HG02623 (cell line): ENCODE data around the gene TMC8.
"Not testable (repeated sequence)": the region's sequence is repeated elsewhere in the genome, so short reads cannot be mapped to it uniquely, and the experiment has no call there.

Experiments
- ATAC-seq: cut with Tn5 transposase; IDR thresholded peaks from one replicate; pipeline ENCODE4 v1.9.1; 2021; ENCODE audit warnings: moderate library complexity; ENCODE audit not compliant: unreplicated experiment

Gene TMC8

GRCh38 chr17:78110363-78111015 is 20.1 kb upstream of the TMC8 start:
- ATAC-seq, result no peak

GRCh38 chr17:78111016-78111726 is 19.4 kb upstream of the TMC8 start:
- ATAC-seq, result no peak

- ATAC-seq, result no peak
Observed at GRCh38 chr17:78111727-78112517, 18.6 kb upstream of the TMC8 start.

GRCh38 chr17:78112518-78113471 is 17.8 kb upstream of the TMC8 start:
- no peak for ATAC-seq

- ATAC-seq, result no peak
Observed at GRCh38 chr17:78113804-78114785, 16.5 kb upstream of the TMC8 start.

GRCh38 chr17:78114831-78115723 is 15.5 kb upstream of the TMC8 start:
- ATAC-seq, result no peak

GRCh38 chr17:78115803-78116202 is 14.8 kb upstream of the TMC8 start:
- not testable (repeated sequence) for ATAC-seq

GRCh38 chr17:78116411-78116810 is 14.2 kb upstream of the TMC8 start:
- no peak for ATAC-seq

- no peak for ATAC-seq
Observed at GRCh38 chr17:78117027-78117981, 13.3 kb upstream of the TMC8 start.

GRCh38 chr17:78118801-78119241 is 11.8 kb upstream of the TMC8 start:
- ATAC-seq, result no peak

- no peak for ATAC-seq
Observed at GRCh38 chr17:78120537-78120936, 10.0 kb upstream of the TMC8 start.

GRCh38 chr17:78120971-78121800 is 9.4 kb upstream of the TMC8 start:
- ATAC-seq, result no peak

GRCh38 chr17:78121801-78122215 is 8.8 kb upstream of the TMC8 start:
- ATAC-seq, result no peak

- no peak for ATAC-seq
Observed at GRCh38 chr17:78122216-78122930, 8.2 kb upstream of the TMC8 start.

- ATAC-seq, result no peak
Observed at GRCh38 chr17:78122931-78123249, 7.7 kb upstream of the TMC8 start.
